Stimulated activated CD8-positive, alpha-beta memory T cell treated with anti-CD3 and anti-CD28 coated beads, Interleukin-7, amount 100 ng/mL, for 4 hours (primary cell): ENCODE results near the gene MREG.

Experiments used
- DNase-seq, 2 donors: peaks; one replicate each; pipeline ENCODE4 v3.0.0-alpha.2; 2020; ENCODE audit warnings: low read depth in 2 of 2

MREG gene

DNA sequence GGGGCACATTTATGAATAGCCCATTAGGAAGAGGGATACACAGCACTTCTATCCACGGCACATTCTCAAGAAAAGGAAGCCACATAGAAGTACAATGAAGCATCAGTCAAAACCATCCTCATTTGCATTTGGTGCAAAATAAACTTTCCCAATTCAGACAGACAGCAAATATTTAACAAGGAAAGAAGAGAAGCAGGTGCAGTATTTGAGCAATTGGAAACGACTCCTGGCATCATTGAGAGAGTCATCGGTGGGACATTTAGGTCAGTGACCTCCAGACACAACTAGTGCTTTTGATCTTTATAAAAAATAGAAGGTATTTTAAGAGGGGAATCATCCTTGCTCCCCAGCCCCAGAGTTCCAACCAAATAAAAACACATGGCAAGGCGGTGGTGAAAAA, 118.0 kb downstream of the MREG start:
- DNase-seq: no peak
